HCT116 (cell line): Measurements from ENCODE around the gene GSTT2. TPM values are rescaled to one million over a fixed set of nuclear protein-coding genes. Genes with fewer than 3 reads are reported as not detected.
"Not testable (repeated sequence)": the region's sequence is repeated elsewhere in the genome, so short reads cannot be mapped to it uniquely, and the experiment has no call there.

Experiments
- ATAC-seq: fragments of 200-7000 bp; cut with Tn5 transposase; 2 replicates; pipeline ENCODE4 v1.9.1; 2020; ENCODE audit warnings: mild to moderate bottlenecking, moderate library complexity
- Bru-seq: library from RNA; stranded (reverse); fragments of 400-500 nt; gene quantifications from one replicate; lab custom pipeline; 2021; lab: Mats Ljungman, UMichigan
- BruChase-seq, 2 experiments: library from RNA; stranded (reverse); fragments of 400-500 nt; gene quantifications; one replicate each; lab custom pipeline; 2021; lab: Mats Ljungman, UMichigan
- BruUV-seq: library from RNA; stranded (reverse); fragments of 400-500 nt; replicated peaks from 2 replicates; lab custom pipeline; 2021; lab: Mats Ljungman, UMichigan
- CTCF ChIA-PET: fragments of 300-600 bp; sonication (Branson Sonifier 250); formaldehyde crosslinking; loops from one replicate; lab custom pipeline; 2021; ENCODE audit warnings: antibody characterized with exemption; lab: Charles Lee
- POLR2A ChIA-PET: fragments of 300-600, 350-600 bp; sonication (Branson Sonifier 250); formaldehyde crosslinking; loops from one replicate; lab custom pipeline; 2021; ENCODE audit warnings: antibody characterized with exemption; lab: Charles Lee
- RAD21 ChIA-PET, 2 experiments: fragments of 300-600 bp; sonication (Branson Sonifier 250); formaldehyde crosslinking; loops; one replicate each; lab custom pipeline; 2023; ENCODE audit warnings: low total read pairs in 2 of 2; ENCODE audit not compliant: uncharacterized antibody in 2 of 2, unreplicated experiment in 2 of 2, low non-redundant PET in 1 of 2; lab: Charles Lee
- DNase-seq: peaks from one replicate; pipeline ENCODE4 v3.0.0-alpha.2; 2010; ENCODE audit warnings: low read depth, low spot score
- H2AFZ ChIP-seq: fragments of 200-600 bp; shearing (Covaris generic), sonication (generic); 2 replicates; pipeline ENCODE4 v1.6.1; 2017; ENCODE audit warnings: low read depth, mixed run types, mixed read lengths, antibody characterized with exemption, low read length; ENCODE audit not compliant: poor library complexity, severe bottlenecking
- H3K27ac ChIP-seq: 2 replicates; pipeline ENCODE4 v1.5.1; 2012; ENCODE audit warnings: low read depth, low read length
- H3K27me3 ChIP-seq: fragments of 200-600 bp; sonication (generic); 2 replicates; pipeline ENCODE4 v1.6.1; 2016; ENCODE audit warnings: mixed run types, low read length, mixed read lengths; ENCODE audit not compliant: insufficient read depth
- H3K36me3 ChIP-seq, 2 experiments: fragments of 200-500 bp in 1 of 2; fragments of 200-600 bp in 1 of 2; sonication (Bioruptor generic) in 1 of 2; sonication (generic) in 1 of 2; 2 replicates each; pipeline versions ENCODE4 v1.5.1 to v1.6.1; 2014 to 2016; ENCODE audit warnings: low read length in 2 of 2, inconsistent platforms in 1 of 2, mixed read lengths in 1 of 2, mixed run types in 1 of 2; ENCODE audit not compliant: insufficient read depth in 2 of 2, control insufficient read depth in 1 of 2
- H3K4me1 ChIP-seq, 2 experiments: fragments of 200-600 bp in 1 of 2; sonication (generic) in 1 of 2; 2 replicates each; pipeline versions ENCODE4 v1.5.1 to v1.6.1; 2012 to 2017; ENCODE audit warnings: low read length in 2 of 2, inconsistent platforms in 1 of 2, mild to moderate bottlenecking in 1 of 2, mixed read lengths in 1 of 2, mixed run types in 1 of 2, moderate library complexity in 1 of 2; ENCODE audit not compliant: insufficient read depth in 2 of 2, control insufficient read depth in 1 of 2
- H3K4me2 ChIP-seq: fragments of 200-600 bp; sonication (generic); 2 replicates; pipeline ENCODE4 v1.6.1; 2017; ENCODE audit warnings: mixed run types, low read length, mixed read lengths
- H3K4me3 ChIP-seq, 2 experiments: fragments of 200-600 bp in 1 of 2; sonication (generic) in 1 of 2; replicated peaks in 1 of 2; 2 replicates each; pipeline ENCODE4 v1.5.1; 2011 to 2016; ENCODE audit warnings: low read length in 2 of 2, control low read depth in 1 of 2, low read depth in 1 of 2, mild to moderate bottlenecking in 1 of 2, mixed read lengths in 1 of 2, mixed run types in 1 of 2
- H3K79me2 ChIP-seq: fragments of 200-600 bp; sonication (generic); 2 replicates; pipeline ENCODE4 v1.6.1; 2017; ENCODE audit warnings: mild to moderate bottlenecking, mixed run types, low read length, moderate library complexity, mixed read lengths; ENCODE audit not compliant: insufficient read depth
- H3K9ac ChIP-seq: fragments of 200-600 bp; sonication (generic); 2 replicates; pipeline ENCODE4 v1.6.1; 2016; ENCODE audit warnings: low read length, mixed read lengths
- H3K9me2 ChIP-seq: fragments of 200-600 bp; sonication (generic), shearing (Covaris generic); 2 replicates; pipeline ENCODE4 v1.6.1; 2017; ENCODE audit warnings: mixed run types, mild to moderate bottlenecking, moderate library complexity; ENCODE audit not compliant: insufficient read depth
- H3K9me3 ChIP-seq, 2 experiments: fragments of 200-500 bp in 1 of 2; fragments of 200-600 bp in 1 of 2; sonication (Bioruptor generic) in 1 of 2; sonication (generic) in 1 of 2; 2 replicates each; pipeline ENCODE4 v1.6.1; 2014 to 2017; ENCODE audit warnings: low read length in 2 of 2, mixed read lengths in 2 of 2, inconsistent platforms in 1 of 2, low read depth in 1 of 2, mild to moderate bottlenecking in 1 of 2, mixed run types in 1 of 2, moderate library complexity in 1 of 2; ENCODE audit not compliant: control insufficient read depth in 1 of 2, insufficient read depth in 1 of 2
- H4K20me1 ChIP-seq: fragments of 200-600 bp; sonication (generic), shearing (Covaris generic); 2 replicates; pipeline ENCODE4 v1.6.1; 2017; ENCODE audit warnings: mixed run types, mild to moderate bottlenecking, moderate library complexity; ENCODE audit not compliant: insufficient read depth
- ATF3 ChIP-seq: IDR thresholded peaks from 2 replicates; pipeline ENCODE4 v1.6.1; 2012
- CEBPB ChIP-seq: IDR thresholded peaks from 2 replicates; pipeline ENCODE4 v1.6.1; 2012; ENCODE audit warnings: low read depth
- EGR1 ChIP-seq: IDR thresholded peaks from 2 replicates; pipeline ENCODE4 v1.6.1; 2012; ENCODE audit warnings: low read depth
- EZH2 ChIP-seq: fragments of 200-600 bp; sonication (generic); IDR thresholded peaks from 2 replicates; pipeline ENCODE4 v1.6.1; 2017; ENCODE audit warnings: antibody characterized with exemption, mixed run types
- EZH2phosphoT487 ChIP-seq: fragments of 200-600 bp; IDR thresholded peaks from 2 replicates; pipeline ENCODE4 v1.6.1; 2018; ENCODE audit warnings: antibody characterized with exemption, borderline replicate concordance
- FOSL1 ChIP-seq: IDR thresholded peaks from 2 replicates; pipeline ENCODE4 v1.6.1; 2012; ENCODE audit warnings: low read depth
- POLR2A ChIP-seq: IDR thresholded peaks from 2 replicates; pipeline ENCODE4 v1.7.0; 2011; ENCODE audit warnings: borderline replicate concordance; ENCODE audit not compliant: insufficient read depth, insufficient read length; ENCODE audit errors: extremely low read depth
- POLR2AphosphoS5 ChIP-seq: IDR thresholded peaks from 2 replicates; pipeline ENCODE4 v1.6.1; 2011; ENCODE audit warnings: mild to moderate bottlenecking, low read depth, low read length, moderate library complexity
- SP1 ChIP-seq: IDR thresholded peaks from 2 replicates; pipeline ENCODE4 v1.6.1; 2012; ENCODE audit warnings: low read depth
- SRF ChIP-seq: IDR thresholded peaks from 2 replicates; pipeline ENCODE4 v1.6.1; 2012; ENCODE audit warnings: low read depth
- ZBTB33 ChIP-seq: IDR thresholded peaks from 2 replicates; pipeline ENCODE4 v1.6.1; 2011; ENCODE audit warnings: mild to moderate bottlenecking, low read length, moderate library complexity; ENCODE audit not compliant: insufficient replicate concordance; ENCODE audit errors: extremely low read depth
- ZNF274 ChIP-seq: fragments of 200-500 bp; sonication (Bioruptor generic); IDR thresholded peaks from 2 replicates; pipeline ENCODE4 v1.6.1; 2014; ENCODE audit warnings: mild to moderate bottlenecking, low read depth, low read length, inconsistent platforms
- intact Hi-C: fragments of 100-400 bp; cut with micrococcal nuclease; formaldehyde crosslinking; loops from 2 replicates; pipeline ENCODE4 v1.10.0; 2022
- long read RNA-seq: library from polyadenylated mRNA; unstranded; transcript quantifications from one replicate; pipeline ENCODE4 v2.0.0, GENCODE V29; 2021; ENCODE audit not compliant: unreplicated experiment
- polyA plus RNA-seq: library from polyadenylated mRNA; unstranded; fragments of >200 nt; gene quantifications from 2 replicates; pipeline ENCODE4 v1.2.1, GENCODE V29; 2012; ENCODE audit warnings: missing spikeins
- total RNA-seq: library from RNA; stranded (reverse); gene quantifications from one replicate; pipeline ENCODE4 v1.2.1, GENCODE V29; 2021; ENCODE audit not compliant: unreplicated experiment
- TF ChIP-seq, protein P1 (sequence below): IDR thresholded peaks from 2 replicates; pipeline ENCODE4 v1.6.1; 2012

Gene GSTT2
- total RNA-seq (5.1 TPM), Bru-seq, nascent RNA (percentile 63 among the genes with signal in this experiment), BruChase-seq, experiment 1, labeled RNA remaining after a 6-hour chase (percentile 68 among the genes with signal in this experiment), BruChase-seq, experiment 2, labeled RNA remaining after a 2-hour chase (percentile 68 among the genes with signal in this experiment)
- polyA plus RNA-seq: 3.4 and 4.3 TPM in 2 replicates
- long read RNA-seq, partial matches to known transcripts: 6 of 9 reads
- long read RNA-seq, other reads (novel, unspliced or antisense): 3 of 9 reads

DNA sequence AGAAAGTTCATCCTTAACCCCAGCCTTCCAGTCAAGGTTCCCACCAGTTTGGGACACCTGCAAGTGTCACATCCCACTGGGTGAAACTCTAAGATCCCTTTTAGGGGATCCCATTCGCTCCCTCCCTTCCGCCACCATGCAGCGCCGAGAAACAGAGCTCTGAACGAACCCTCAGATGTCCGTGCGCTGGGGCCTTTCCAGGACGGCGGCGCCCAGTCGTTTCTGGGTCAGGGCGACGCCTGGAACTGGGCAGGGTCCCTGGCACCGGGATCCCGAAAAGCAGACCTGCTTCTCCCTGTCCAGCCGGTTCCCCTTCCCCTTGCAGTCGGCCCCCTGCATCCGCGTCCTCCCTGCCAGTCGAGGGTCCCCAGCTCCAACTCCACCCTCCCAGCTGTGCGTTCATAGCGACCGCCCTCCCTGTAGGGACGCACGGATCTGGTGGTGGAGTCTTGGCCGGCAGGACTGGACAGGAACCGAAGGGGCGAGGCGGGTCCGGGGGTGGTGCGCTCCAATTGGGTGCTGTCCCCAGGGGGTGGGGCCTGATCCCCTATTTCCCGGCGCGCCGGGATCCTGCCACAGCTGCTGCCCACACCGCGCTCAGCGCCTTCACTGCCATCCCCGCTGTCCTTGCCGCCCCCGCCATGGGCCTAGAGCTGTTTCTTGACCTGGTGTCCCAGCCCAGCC lies at the start of gene GSTT2:
GSTT2 (plus strand) TSS at position 578 of the 684 bp plus-strand sequence.
- H3K79me2 ChIP-seq, H3K36me3 ChIP-seq, H4K20me1 ChIP-seq, DNase-seq, H3K9me2 ChIP-seq, RAD21 ChIA-PET, POLR2A ChIA-PET, CTCF ChIA-PET, H3K27me3 ChIP-seq, H3K9me3 ChIP-seq, H2AFZ ChIP-seq, H3K4me1 ChIP-seq, H3K27ac ChIP-seq: not testable (repeated sequence)
- peak; percentile 89 for ATAC-seq
- TSS peak; percentile 58 for BruUV-seq
- H3K4me3 ChIP-seq: peak within 1 kb of the TSS; percentile 35 to 51
- H3K9ac ChIP-seq: peak within 1 kb of the TSS; percentile 30; the same call in 1 of the 2 replicates
- peak within 1 kb of the TSS; percentile 66 for H3K4me2 ChIP-seq
- intact Hi-C loops: loop anchor here (5.0 to 10.0 kb wide), 3 partner anchors 198 to 545 kb away; no protein-coding TSS in a partner anchor

GRCh38 chr22:23938328-23939016 lies 41.5 kb upstream of the GSTT2 start:
- no peak for DNase-seq
- no peak overlapping the region for H3K4me3 ChIP-seq
- no peak overlapping the region for H3K4me2 ChIP-seq
- H3K79me2 ChIP-seq: no peaks in the 10 kb centered on the region
- TF ChIP-seq ATF3 (no peak), EGR1 (no peak), ZBTB33 (no peak), SP1 (no peak), CEBPB (no peak), POLR2AphosphoS5 (no peak), POLR2A (no peak), SRF (no peak), EZH2phosphoT487 (no peak), FOSL1 (no peak), ZNF274 (no peak), EZH2 (no peak)
- TF ChIP-seq, protein P1, sequence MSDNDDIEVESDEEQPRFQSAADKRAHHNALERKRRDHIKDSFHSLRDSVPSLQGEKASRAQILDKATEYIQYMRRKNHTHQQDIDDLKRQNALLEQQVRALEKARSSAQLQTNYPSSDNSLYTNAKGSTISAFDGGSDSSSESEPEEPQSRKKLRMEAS: no peak
- H3K36me3 ChIP-seq: no peaks in the 10 kb centered on the region
- ChIA-PET CTCF (interaction anchor here (1.3 kb wide), 1 partner anchor 9 kb away, joined by 5 read pairs; no protein-coding TSS in a partner anchor), RAD21 (no interaction called here), POLR2A (no interaction called here)
- H3K27me3 ChIP-seq: no peaks in the 10 kb centered on the region
- H3K27ac ChIP-seq: no peak overlapping the region
- H3K9ac ChIP-seq: no peak overlapping the region
- H3K9me3 ChIP-seq: no peaks in the 10 kb centered on the region
- H3K9me2 ChIP-seq: no peaks in the 10 kb centered on the region
- H3K4me1 ChIP-seq: peaks cover 0 to 2% of the 10 kb centered on the region in 2 experiments; a peak in 1 of 4 replicates
- no peaks in the 10 kb centered on the region for H4K20me1 ChIP-seq
- ATAC-seq: no peak
- intact Hi-C loops: no loop called here
- no TSS peak for BruUV-seq
- no peak overlapping the region for H2AFZ ChIP-seq
